Stimulated activated CD4-positive, alpha-beta T cell treated with anti-CD3 and anti-CD28 coated beads, Interleukin-15, amount 100 ng/mL, for 24 hours (primary cell): ENCODE results near the gene PLEKHJ1.
A peak's percentile ranks its signal among the peaks of the same experiment; 100 is the strongest.

Experiments used
- DNase-seq: peaks from one replicate; pipeline ENCODE4 v3.0.0-alpha.2; 2020

PLEKHJ1 gene

DNA sequence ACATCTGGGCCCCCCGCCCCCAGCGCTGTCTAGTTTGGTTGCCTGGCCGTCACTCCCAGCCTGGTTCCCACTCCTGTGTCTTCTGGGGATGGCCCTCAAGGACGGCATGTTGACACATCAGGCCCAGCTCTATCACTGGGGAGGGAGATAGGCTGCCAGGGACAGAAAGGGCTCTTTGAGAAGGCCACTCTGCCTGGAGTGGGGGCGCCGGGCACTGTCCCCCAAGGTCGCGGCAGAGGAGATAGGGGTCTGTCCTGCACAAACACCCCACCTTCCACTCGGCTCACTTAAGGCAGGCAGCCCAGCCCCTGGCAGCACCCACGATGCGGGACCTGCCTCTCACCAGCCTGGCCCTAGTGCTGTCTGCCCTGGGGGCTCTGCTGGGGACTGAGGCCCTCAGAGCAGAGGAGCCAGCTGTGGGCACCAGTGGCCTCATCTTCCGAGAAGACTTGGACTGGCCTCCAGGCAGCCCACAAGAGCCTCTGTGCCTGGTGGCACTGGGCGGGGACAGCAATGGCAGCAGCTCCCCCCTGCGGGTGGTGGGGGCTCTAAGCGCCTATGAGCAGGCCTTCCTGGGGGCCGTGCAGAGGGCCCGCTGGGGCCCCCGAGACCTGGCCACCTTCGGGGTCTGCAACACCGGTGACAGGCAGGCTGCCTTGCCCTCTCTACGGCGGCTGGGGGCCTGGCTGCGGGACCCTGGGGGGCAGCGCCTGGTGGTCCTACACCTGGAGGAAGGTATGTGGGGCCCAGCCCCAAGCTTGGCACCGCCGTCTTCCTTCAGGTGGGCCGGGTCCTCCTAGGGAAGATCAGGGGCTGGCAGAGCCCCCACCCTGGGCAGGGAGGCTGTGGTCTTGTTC, 13.1 kb upstream of the PLEKHJ1 start, which contains the start of gene AMH:
Gene AMH, plus strand, starts transcription at position 314 of the 857 bp plus-strand sequence. Its CDS starts 10 bp downstream, at position 324.
- DNase-seq, result no peak

GRCh38 chr19:2248136-2249009, 12.2 kb upstream of the PLEKHJ1 start:
- DNase-seq, result no peak

GRCh38 chr19:2247433-2248101, 11.4 kb upstream of the PLEKHJ1 start:
- no peak for DNase-seq

GRCh38 chr19:2246801-2247361, 10.8 kb upstream of the PLEKHJ1 start:
- DNase-seq, result no peak

DNA sequence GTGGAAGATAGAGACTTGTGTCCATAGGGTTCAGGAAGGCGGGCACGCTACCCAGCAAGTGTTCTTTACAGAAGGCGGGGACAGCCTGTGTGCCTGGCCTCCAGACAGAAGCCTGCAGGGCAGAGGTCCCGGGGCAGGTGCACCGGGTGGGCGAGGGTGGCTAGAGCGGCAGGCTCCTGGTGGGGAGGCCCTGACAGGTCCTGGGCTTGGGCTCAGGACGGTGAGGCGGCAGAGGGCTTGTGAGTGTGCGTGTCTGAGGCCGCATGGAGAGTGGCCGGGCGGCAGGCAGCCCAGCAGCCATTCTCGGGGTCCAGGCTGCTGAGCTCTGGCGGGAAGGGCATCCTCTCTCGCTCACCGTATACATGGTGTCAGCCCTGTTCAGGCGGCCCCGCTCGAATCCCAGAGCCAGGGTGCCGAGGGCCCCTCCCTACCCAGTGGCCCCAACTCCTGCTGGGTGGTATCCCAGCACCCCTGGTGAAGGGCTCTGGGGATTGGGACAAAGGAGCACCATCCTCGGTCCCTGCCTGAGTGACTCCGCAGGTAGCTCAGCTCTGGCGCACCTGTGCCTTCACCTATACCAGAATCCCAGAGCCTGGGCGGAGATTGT, 10.0 kb upstream of the PLEKHJ1 start:
- DNase-seq, result no peak

DNA sequence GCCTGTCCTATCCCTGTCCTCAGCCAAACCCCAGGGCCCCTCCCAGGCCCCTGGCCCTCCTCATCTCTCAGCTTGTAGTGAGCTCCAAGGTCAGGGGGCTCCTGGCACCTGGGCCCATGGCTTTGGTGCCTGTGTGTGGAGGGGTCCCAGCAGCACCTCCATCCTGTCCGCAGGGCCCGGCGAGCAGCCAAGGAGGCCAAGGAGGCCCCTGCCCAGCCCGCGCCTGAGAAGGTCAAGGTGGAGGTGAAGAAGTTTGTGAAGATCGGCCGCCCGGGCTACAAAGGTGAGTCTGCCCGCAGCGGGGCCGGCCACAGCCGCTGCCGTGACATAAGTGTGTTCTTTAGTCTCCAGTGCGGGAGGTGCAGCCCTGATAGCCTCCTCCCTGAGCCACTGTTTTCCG, 9.1 kb upstream of the PLEKHJ1 start:
- no peak for DNase-seq

GRCh38 chr19:2244486-2244885, 8.4 kb upstream of the PLEKHJ1 start:
- no peak for DNase-seq

DNA sequence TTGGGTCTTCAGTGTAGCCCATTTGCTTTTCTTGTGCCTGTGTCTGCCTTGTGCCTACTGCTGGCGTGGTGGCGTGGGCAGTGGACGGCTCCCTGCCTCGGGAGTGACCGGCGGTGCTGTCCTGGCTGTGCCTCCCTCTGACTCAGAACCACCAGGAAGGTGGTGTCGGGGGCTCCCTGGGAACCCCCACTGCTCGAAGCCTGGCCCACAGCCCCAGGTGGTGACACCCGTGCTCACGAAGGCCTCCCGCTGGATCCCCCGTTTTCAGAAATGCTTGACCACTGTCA, 7.9 kb upstream of the PLEKHJ1 start:
- no peak for DNase-seq

GRCh38 chr19:2243274-2244124, 7.4 kb upstream of the PLEKHJ1 start:
- no peak for DNase-seq

DNA sequence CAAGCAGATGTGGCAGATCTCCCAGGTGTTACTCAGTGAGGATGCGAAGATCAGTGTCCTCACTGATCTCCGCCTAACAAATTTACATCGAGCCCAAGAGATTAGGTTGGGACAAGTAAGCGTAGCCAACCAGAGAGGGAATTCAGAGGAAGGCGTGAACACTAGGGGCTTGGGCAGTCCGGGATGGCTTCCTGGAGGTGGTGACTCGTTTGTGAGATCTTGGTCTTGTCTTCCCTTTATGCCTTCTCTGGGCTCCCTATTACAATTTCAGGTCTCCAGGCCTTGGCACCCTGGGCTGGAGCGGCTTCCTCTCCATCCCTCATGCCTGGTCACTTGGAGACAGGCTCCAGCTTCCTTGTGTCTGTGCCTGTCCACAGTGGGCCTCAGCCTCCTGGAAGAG, 6.7 kb upstream of the PLEKHJ1 start:
- no peak for DNase-seq

- DNase-seq, result no peak
Measured at GRCh38 chr19:2242092-2242537, 6.0 kb upstream of the PLEKHJ1 start.

- DNase-seq, result no peak
Measured at GRCh38 chr19:2240881-2241760, 5.0 kb upstream of the PLEKHJ1 start.

DNA sequence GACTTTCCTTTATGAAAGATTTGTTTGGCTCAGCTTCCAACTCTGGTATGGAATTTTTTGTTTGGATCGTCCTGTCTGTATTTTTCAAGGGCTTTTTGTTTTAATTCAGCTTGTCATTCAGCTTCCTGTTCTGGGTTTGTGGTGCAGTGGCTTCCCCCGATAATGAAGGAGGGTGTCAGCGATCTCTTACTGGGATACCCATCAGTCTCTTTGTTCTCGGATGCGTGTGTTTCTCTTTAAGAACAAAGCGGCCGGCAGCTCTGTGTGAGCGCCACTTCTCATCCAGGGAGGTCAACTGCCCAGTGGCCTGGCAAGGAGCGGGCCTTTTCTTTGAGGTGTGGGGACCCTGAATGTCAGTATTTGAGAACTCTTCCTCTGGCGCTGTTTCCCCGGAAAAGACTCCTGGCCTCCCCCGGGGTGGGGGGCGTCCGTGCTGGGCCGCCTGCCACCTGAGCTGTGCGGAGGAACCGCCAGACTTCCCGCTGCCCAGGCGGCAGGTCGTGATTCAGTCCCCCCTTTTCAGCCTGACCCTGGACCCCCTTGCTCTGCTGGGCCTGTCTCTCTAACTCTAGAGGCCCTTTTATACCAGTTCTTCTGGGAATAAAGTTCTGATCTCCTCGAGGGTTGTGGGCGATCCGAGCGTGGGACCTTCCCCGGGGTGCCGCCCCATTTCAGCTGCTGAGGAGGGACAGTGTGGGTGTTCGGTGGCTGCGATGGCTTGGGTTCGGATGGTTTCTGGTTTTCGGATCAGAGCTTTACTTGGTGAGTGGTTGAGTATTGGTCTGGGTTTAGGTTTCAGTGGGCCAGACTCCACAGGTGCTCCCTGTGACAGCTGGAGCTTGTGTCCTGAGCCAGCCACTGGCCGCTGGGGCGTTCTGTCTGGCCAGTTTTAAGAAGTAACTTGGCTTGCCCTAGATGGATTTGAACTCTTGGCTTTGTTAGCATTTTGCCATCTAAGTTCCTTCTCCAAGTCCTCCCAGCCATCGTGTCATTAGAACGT, 3.9 kb upstream of the PLEKHJ1 start:
- peak; percentile 38 for DNase-seq

GRCh38 chr19:2239173-2239572, 3.0 kb upstream of the PLEKHJ1 start:
- DNase-seq, result no peak

GRCh38 chr19:2237869-2238153, 1.7 kb upstream of the PLEKHJ1 start:
- no peak for DNase-seq

GRCh38 chr19:2237051-2237868, 1.1 kb upstream of the PLEKHJ1 start:
- DNase-seq, result no peak

DNA sequence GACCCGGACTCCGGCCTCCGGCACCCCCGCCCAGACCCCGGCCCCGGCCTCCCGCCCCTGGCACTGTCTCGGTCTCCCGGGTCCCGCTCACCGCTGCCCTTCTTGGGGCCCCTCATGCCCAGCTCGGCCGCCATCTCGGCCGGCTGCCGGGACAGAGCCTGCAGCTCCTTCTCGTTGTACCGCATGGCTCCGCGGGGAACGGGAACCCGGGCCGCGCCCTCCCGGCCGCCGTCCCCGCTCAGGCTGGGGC, 140 bp downstream of the PLEKHJ1 start:
- no peak for DNase-seq

DNA sequence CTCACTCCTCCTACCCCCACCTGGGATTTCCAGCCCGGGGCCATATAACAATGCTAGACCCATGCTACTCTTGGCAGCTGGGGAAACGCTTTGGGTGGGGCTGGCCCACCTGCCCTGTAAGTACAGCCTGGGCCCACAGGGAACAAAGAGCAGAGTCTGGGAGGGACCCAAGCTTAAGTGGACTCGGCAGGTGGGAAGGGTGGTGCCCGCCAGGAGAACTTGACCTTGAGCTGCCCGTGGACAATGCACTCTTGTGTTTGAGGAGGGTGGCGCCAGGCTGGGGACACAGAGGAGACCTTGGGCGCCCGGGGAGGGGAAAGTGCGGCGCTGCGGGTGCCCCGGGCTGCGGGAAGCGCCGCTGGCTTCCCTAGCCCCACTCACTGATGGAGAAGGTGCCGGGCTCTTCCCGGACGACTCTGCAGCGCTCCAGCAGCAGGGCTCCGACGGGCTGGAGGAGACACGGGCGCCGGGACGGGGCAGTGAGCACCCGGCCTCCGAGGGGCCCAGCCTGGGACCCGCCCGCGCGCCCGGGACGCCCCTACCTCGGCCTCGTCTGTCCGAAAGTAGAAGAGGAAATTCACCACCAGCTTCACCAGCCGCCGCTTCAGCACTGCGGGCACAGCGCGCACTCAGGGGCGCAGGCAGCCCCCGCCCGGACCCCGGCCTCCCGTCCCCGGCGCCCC, 607 bp downstream of the PLEKHJ1 start:
- DNase-seq, result peak; percentile 38
